Lower leg skin (tissue), 4 donors: Measurements from ENCODE around the gene ADAMTS8. TPM values are rescaled to one million over a fixed set of nuclear protein-coding genes. Genes with fewer than 3 reads are reported as not detected.
A peak's percentile ranks its signal among the peaks of the same experiment; 100 is the strongest.

Experiments used
- DNase-seq, 2 donors: peaks; one replicate each; pipeline ENCODE4 v3.0.0-alpha.2; 2019; ENCODE audit warnings: low spot score in 2 of 2
- H3K4me3 ChIP-seq: fragments of 200-600 bp; sonication (generic); 2 replicates; pipeline ENCODE4 v1.5.1; 2017; ENCODE audit warnings: mild to moderate bottlenecking, low read depth; ENCODE audit not compliant: poor library complexity, severe bottlenecking
- POLR2A ChIP-seq, 2 donors: fragments of 450-650 bp; IDR thresholded peaks; one replicate each; pipeline ENCODE4 v1.6.1; 2016 to 2017; ENCODE audit warnings: antibody characterized with exemption in 2 of 2, mild to moderate bottlenecking in 1 of 2, moderate library complexity in 1 of 2
- whole genome bisulfite sequencing, 2 donors: methylation state at CpG; one replicate each; pipeline ENCODE4 v1.1.5; 2018; 5-methylcytosine and 5-hydroxymethylcytosine counted together
- intact Hi-C: fragments of 100-400 bp; cut with DNase I; formaldehyde crosslinking; loops from one replicate; pipeline ENCODE4 v1.15.0; 2023; ENCODE audit warnings: low total_unique reads
- total RNA-seq, 4 donors: library from RNA; depleted of rRNA; stranded (reverse); fragments of >200 nt; gene quantifications; one replicate each; pipeline ENCODE4 v1.1.0, GENCODE V29; 2016
- TF ChIP-seq, protein P1 (sequence below), 3 donors: fragments of 450-650 bp; IDR thresholded peaks; one replicate each; pipeline ENCODE4 v1.5.1; 2016; ENCODE audit warnings: antibody characterized with exemption in 3 of 3, mild to moderate bottlenecking in 3 of 3, moderate library complexity in 2 of 3

ADAMTS8 gene
- total RNA-seq, 4 donors from 2014 or later: 0.15 to 1.4 (median 0.81) TPM; not detected in 1

DNA sequence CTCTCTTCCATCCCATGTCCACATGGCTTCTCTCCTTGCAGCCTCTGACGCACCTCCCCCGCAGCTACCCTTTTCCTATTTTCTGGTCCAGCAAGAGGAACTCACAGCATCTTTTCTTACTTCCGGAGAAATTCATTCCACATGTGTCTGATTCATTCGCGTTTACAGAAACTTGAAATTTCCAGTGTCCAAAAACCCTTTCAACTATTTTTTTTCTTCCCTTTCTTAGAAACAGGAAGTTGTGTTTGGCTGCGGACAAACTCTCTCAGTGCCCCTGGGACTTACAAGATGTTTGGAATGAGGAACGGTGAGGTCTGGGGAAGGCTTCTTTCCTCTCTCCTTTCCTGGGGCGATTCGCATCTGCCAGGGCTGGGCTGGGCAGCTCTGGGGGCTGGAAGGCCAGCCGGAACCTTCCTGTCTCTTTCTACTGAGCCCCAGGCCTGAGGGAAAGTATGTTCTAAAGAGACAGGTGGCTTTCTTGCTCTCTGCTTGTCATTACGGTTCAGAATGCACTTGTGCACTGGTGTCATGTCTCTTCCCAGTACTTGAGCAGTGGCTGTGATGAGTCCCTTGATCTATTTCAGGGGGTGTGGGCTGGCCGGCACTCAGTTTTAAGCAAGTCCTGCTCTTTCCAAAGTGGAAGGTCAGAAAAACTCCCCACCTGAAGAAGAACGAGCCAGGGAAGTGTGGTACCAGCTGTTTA is 27.5 kb downstream of the ADAMTS8 start:
- TF ChIP-seq POLR2A (IDR thresholded peaks at IDR 0.05): no peak
- TF ChIP-seq, protein P1, sequence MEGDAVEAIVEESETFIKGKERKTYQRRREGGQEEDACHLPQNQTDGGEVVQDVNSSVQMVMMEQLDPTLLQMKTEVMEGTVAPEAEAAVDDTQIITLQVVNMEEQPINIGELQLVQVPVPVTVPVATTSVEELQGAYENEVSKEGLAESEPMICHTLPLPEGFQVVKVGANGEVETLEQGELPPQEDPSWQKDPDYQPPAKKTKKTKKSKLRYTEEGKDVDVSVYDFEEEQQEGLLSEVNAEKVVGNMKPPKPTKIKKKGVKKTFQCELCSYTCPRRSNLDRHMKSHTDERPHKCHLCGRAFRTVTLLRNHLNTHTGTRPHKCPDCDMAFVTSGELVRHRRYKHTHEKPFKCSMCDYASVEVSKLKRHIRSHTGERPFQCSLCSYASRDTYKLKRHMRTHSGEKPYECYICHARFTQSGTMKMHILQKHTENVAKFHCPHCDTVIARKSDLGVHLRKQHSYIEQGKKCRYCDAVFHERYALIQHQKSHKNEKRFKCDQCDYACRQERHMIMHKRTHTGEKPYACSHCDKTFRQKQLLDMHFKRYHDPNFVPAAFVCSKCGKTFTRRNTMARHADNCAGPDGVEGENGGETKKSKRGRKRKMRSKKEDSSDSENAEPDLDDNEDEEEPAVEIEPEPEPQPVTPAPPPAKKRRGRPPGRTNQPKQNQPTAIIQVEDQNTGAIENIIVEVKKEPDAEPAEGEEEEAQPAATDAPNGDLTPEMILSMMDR (IDR thresholded peaks at IDR 0.05): no peak
- intact Hi-C loops: no loop called here
- peak in 1 of 2 donors; percentile 27 for DNase-seq
- no peak overlapping the region for H3K4me3 ChIP-seq
- 33 to 36% methylated on average over 13 of the region's 13 CpGs for WGBS, 2 donors

DNA sequence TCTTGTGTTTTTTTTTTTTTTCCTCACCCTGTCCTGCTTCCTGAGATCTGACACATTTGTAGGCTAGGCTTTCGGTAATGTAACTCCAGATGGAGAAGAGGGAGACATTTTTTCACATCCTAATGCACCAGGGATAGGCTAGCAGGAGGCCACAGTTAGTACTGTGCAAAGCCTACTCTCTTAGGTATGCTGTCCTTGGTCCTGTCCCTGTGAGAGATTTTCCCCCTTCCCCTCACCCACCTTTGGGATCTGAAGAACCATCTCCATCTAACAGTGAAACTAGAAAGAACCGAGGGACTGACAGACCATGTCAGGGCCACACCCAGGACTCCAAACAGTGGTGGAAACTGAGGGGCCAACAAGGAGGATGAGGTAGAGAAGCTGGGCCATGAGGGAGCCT is 29.2 kb downstream of the ADAMTS8 start:
- no peak for TF ChIP-seq POLR2A (IDR thresholded peaks at IDR 0.05)
- TF ChIP-seq, protein P1 (IDR thresholded peaks at IDR 0.05): no peak
- intact Hi-C loops: no loop called here
- WGBS, 2 donors: 90 to 95% methylated on average over 2 of the region's 2 CpGs

DNA sequence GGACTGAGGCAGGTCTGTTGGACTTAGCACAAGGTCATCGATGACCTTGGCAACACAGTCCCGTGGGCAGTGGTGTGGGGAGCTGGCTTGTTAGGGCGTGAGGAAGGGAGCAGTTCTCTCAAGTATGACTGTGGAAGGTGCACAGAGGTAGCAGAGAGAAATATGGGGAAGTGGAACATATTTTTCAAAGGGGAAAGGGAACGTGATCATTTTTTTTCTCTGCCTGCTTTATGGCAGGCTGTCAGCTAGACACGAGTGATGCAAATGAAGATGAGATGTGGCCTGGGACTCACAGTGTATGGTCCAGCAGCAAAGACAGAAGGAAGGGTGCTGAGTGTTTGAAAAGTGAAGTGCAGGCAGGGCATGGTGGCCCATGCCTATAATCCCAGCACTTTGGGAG is 30.6 kb downstream of the ADAMTS8 start:
- WGBS, 2 donors: 76% methylated on average over 5 of the region's 5 CpGs
- no peak for DNase-seq
- TF ChIP-seq POLR2A (IDR thresholded peaks at IDR 0.05): no peak
- TF ChIP-seq, protein P1 (IDR thresholded peaks at IDR 0.05): no peak

More for the DNA sequence above, 29.2 kb downstream of the ADAMTS8 start:
- no peak overlapping the region for H3K4me3 ChIP-seq
- no peak for DNase-seq

DNA sequence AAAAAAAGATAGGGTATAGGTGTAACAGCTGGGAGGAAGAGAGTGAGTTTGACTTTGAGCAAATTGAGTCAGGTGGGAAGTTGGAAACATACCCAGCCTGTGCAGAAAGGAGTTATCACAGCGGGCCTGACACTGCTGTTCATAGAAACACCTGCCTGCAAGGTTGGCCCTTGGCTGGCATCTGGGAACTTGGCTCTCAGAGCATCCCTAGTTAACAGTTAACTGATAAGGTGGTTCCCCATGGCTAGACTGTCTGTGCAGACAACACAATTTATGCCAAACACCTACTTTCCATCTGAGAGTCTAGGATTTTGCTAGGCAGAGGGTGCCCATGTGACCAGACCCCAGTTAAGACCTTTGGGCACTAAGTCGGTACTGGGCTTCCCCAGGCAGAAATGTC is 31.4 kb downstream of the ADAMTS8 start:
- no peak for DNase-seq
- WGBS, 2 donors: 89 to 100% methylated on average over 2 of the region's 2 CpGs
- intact Hi-C loops: no loop called here
- H3K4me3 ChIP-seq: no peak overlapping the region
- no peak for TF ChIP-seq POLR2A (IDR thresholded peaks at IDR 0.05)

More for the DNA sequence above, 30.6 kb downstream of the ADAMTS8 start:
- intact Hi-C loops: no loop called here
- no peak overlapping the region for H3K4me3 ChIP-seq

DNA sequence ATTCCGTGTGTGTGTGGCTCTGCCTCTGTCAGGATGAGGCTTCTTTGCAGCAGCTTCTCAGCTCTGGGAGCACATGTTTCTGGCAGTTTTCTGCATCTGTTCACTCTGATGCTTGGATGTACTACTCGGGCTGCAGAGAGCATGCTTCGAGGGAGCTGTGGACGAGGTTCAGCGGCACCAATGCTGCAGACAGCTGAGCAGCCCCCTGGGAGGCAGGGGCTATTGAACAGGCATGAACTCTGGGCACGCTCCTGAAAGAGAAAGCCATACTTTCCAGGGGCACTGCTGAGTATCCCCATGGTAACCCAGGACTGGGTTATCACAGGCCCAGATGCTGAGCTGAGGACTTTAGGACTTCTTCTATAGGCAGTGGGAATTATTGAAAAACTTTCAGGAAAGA is 33.8 kb downstream of the ADAMTS8 start:
- intact Hi-C loops: no loop called here
- no peak overlapping the region for H3K4me3 ChIP-seq
- TF ChIP-seq POLR2A (IDR thresholded peaks at IDR 0.05): no peak
- TF ChIP-seq, protein P1 (IDR thresholded peaks at IDR 0.05): no peak
- no peak for DNase-seq
- WGBS, 2 donors: 75 to 77% methylated on average over 6 of the region's 6 CpGs

DNA sequence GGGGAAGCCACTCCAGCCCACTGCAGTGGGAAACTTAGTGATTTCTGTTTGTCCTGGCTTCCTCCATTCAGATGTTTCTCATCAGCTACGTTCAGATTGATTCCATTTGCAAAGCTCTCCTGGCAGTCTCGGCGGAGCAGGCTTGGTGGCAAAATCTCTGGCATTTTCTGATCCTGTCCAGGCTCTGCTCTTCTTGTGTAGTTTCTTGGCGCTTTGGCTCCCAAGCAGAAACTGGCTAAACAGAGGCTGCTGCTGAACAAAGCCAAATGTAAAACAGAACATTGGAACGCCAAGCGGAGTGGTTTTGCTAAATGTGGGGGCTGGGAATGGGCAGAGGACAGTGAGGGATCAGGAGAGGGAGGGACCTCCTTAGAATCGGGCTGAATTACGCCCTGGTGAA is 36.7 kb downstream of the ADAMTS8 start:
- WGBS, 2 donors: 56 to 64% methylated on average over 8 of the region's 8 CpGs
- no peak for DNase-seq
- H3K4me3 ChIP-seq: no peak overlapping the region
- TF ChIP-seq POLR2A (IDR thresholded peaks at IDR 0.05): no peak
- TF ChIP-seq, protein P1 (IDR thresholded peaks at IDR 0.05): no peak
- intact Hi-C loops: no loop called here
